Sigmoid colon (tissue), 4 donors: ENCODE results near the gene NMD3.
A peak's percentile ranks its signal among the peaks of the same experiment; 100 is the strongest.

Experiments
- POLR2AphosphoS5 ChIP-seq, 4 donors: sonication (generic); formaldehyde crosslinking; IDR thresholded peaks; one replicate each; pipeline ENCODE4 v1.6.1; 2017; ENCODE audit warnings: antibody characterized with exemption in 4 of 4
- TF ChIP-seq, protein P1 (sequence below), 4 experiments: fragments of 450-650 bp in 3 of 4; fragments of 200-600 bp in 1 of 4; IDR thresholded peaks; one replicate each; pipeline ENCODE4 v1.5.1; 2016 to 2019; ENCODE audit warnings: antibody characterized with exemption in 4 of 4, mild to moderate bottlenecking in 3 of 4, moderate library complexity in 2 of 4

DNA sequence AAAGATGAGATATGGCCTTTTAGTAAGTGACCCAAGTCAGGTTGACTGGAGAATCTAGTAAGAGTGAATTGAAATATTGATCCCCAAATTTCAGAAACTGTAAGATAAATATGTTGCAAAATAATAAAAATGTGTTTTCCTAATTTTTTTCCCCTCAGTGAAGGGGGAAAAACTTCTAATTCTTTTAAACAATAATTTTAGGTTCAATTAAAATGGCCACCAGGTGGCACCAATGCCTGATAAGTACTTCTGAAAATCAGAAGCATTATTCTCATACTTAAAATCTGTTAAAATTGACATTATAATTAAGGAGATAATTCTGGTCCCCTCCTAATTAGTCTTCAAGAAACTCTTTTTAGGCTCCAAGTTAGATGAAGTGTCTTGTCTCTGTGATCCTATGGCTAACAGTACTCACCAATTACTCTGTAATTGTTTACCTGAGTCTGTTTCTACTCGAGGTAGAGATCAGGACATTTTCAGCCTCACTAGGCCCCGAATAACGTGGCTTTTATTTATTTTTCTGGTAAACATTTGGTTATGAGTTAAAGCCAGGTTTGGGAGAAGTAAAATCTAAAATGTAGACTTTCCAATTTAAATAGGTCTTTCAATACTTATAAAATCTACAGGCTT lies 52.6 kb downstream of the NMD3 start:
- TF ChIP-seq, protein P1, sequence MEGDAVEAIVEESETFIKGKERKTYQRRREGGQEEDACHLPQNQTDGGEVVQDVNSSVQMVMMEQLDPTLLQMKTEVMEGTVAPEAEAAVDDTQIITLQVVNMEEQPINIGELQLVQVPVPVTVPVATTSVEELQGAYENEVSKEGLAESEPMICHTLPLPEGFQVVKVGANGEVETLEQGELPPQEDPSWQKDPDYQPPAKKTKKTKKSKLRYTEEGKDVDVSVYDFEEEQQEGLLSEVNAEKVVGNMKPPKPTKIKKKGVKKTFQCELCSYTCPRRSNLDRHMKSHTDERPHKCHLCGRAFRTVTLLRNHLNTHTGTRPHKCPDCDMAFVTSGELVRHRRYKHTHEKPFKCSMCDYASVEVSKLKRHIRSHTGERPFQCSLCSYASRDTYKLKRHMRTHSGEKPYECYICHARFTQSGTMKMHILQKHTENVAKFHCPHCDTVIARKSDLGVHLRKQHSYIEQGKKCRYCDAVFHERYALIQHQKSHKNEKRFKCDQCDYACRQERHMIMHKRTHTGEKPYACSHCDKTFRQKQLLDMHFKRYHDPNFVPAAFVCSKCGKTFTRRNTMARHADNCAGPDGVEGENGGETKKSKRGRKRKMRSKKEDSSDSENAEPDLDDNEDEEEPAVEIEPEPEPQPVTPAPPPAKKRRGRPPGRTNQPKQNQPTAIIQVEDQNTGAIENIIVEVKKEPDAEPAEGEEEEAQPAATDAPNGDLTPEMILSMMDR (IDR thresholded peaks at IDR 0.05): peak in 3 of 4 experiments; percentile 21 to 62 (median 35)
- no peak for TF ChIP-seq POLR2AphosphoS5 (IDR thresholded peaks at IDR 0.05)
